Stimulated activated memory B cell treated with anti-CD40 and anti-IgM and Interleukin-4, amounts not matched to agents 10 μg/mL and 1 μg/mL and 100 μg/mL, for 72 hours (primary cell): Measurements from ENCODE around the gene ZNF112.
"Not testable (repeated sequence)": the region's sequence is repeated elsewhere in the genome, so short reads cannot be mapped to it uniquely, and the experiment has no call there.

Source experiments
- ATAC-seq: fragments of 150-1000 bp; cut with Tn5 transposase; 2 replicates; pipeline ENCODE4 v1.10.0; 2021
- H3K27ac Mint-ChIP-seq: one replicate; pipeline ENCODE4 v1.8.0; 2022; ENCODE audit warnings: mild to moderate bottlenecking, mixed read lengths
- H3K27me3 Mint-ChIP-seq: one replicate; pipeline ENCODE4 v1.8.0; 2022; ENCODE audit warnings: mixed read lengths
- H3K36me3 Mint-ChIP-seq: one replicate; pipeline ENCODE4 v1.8.0; 2022; ENCODE audit warnings: mixed read lengths
- H3K4me1 Mint-ChIP-seq: one replicate; pipeline ENCODE4 v1.8.0; 2022; ENCODE audit warnings: mixed read lengths
- H3K4me3 Mint-ChIP-seq: one replicate; pipeline ENCODE4 v1.8.0; 2022; ENCODE audit warnings: mild to moderate bottlenecking, moderate library complexity, mixed read lengths
- H3K9me3 Mint-ChIP-seq: one replicate; pipeline ENCODE4 v1.8.0; 2022; ENCODE audit warnings: mixed read lengths

Gene ZNF112

GRCh38 chr19:44356383-44357111, at the start of gene ZNF112:
Gene ZNF112, minus strand, starts transcription at chr19:44356680. Its CDS starts 16,141 bp downstream, at chr19:44340539.
- H3K4me3 Mint-ChIP-seq = peak within 1 kb of the TSS; percentile 52
- peaks cover 6% of the 10 kb centered on the region for H3K4me1 Mint-ChIP-seq
- H3K27me3 Mint-ChIP-seq = peaks cover 22% of the 10 kb centered on the region
- peaks cover 21% of the 10 kb centered on the region for H3K9me3 Mint-ChIP-seq
- peaks cover 15% of the 10 kb centered on the region for H3K36me3 Mint-ChIP-seq
- no peak within 1 kb of the TSS for H3K27ac Mint-ChIP-seq
- ATAC-seq = peak; percentile 54

- Mint-ChIP-seq H3K4me1 (peaks cover 8% of the 10 kb centered on the region), H3K4me3 (peak within 1 kb of the TSS; percentile 91), H3K9me3 (peaks cover 25% of the 10 kb centered on the region), H3K27ac (peak within 1 kb of the TSS; percentile 70), H3K36me3 (peaks cover 21% of the 10 kb centered on the region), H3K27me3 (no peaks in the 10 kb centered on the region)
- ATAC-seq = peak; percentile 97
Observed at GRCh38 chr19:44401139-44402115, 44.9 kb upstream of the ZNF112 start, which contains the start of gene ZNF285. Gene ZNF285, minus strand, starts transcription at chr19:44401608. Its CDS starts 4,395 bp downstream, at chr19:44397213.

- H3K36me3 Mint-ChIP-seq = peaks cover 70% of the 10 kb centered on the region
- H3K4me1 Mint-ChIP-seq, H3K4me3 Mint-ChIP-seq, H3K27me3 Mint-ChIP-seq, H3K27ac Mint-ChIP-seq, ATAC-seq: not testable (repeated sequence)
- peaks cover 25% of the 10 kb centered on the region for H3K9me3 Mint-ChIP-seq
Observed at GRCh38 chr19:44389268-44389667, 32.8 kb upstream of the ZNF112 start.

GRCh38 chr19:44374789-44375188, 18.3 kb upstream of the ZNF112 start:
- no peak overlapping the region for H3K27ac Mint-ChIP-seq
- no peaks in the 10 kb centered on the region for H3K4me1 Mint-ChIP-seq
- ATAC-seq = no peak
- H3K9me3 Mint-ChIP-seq = peaks cover 17% of the 10 kb centered on the region
- no peaks in the 10 kb centered on the region for H3K36me3 Mint-ChIP-seq
- peaks cover 3% of the 10 kb centered on the region for H3K27me3 Mint-ChIP-seq
- H3K4me3 Mint-ChIP-seq = no peak overlapping the region

GRCh38 chr19:44371815-44372480, 15.5 kb upstream of the ZNF112 start:
- no peak for ATAC-seq
- H3K4me3 Mint-ChIP-seq = no peak overlapping the region
- H3K36me3 Mint-ChIP-seq = no peaks in the 10 kb centered on the region
- H3K4me1 Mint-ChIP-seq = no peaks in the 10 kb centered on the region
- H3K27me3 Mint-ChIP-seq = peaks cover 7% of the 10 kb centered on the region
- no peak overlapping the region for H3K27ac Mint-ChIP-seq
- H3K9me3 Mint-ChIP-seq = peaks cover 23% of the 10 kb centered on the region

- H3K4me1 Mint-ChIP-seq = no peaks in the 10 kb centered on the region
- no peak overlapping the region for H3K27ac Mint-ChIP-seq
- no peaks in the 10 kb centered on the region for H3K36me3 Mint-ChIP-seq
- ATAC-seq = no peak
- H3K4me3 Mint-ChIP-seq = no peak overlapping the region
- peaks cover 7% of the 10 kb centered on the region for H3K27me3 Mint-ChIP-seq
- peaks cover 17% of the 10 kb centered on the region for H3K9me3 Mint-ChIP-seq
Observed at GRCh38 chr19:44367024-44367423, 10.5 kb upstream of the ZNF112 start.

GRCh38 chr19:44346556-44346955, 9.9 kb downstream of the ZNF112 start:
- Mint-ChIP-seq H3K27me3 (peaks cover 3% of the 10 kb centered on the region), H3K9me3 (peaks cover 11% of the 10 kb centered on the region), H3K4me3 (no peak overlapping the region), H3K27ac (no peak overlapping the region), H3K36me3 (peaks cover 6% of the 10 kb centered on the region), H3K4me1 (no peaks in the 10 kb centered on the region)
- ATAC-seq = no peak

GRCh38 chr19:44345959-44346358, 10.5 kb downstream of the ZNF112 start:
- Mint-ChIP-seq H3K9me3 (peaks cover 11% of the 10 kb centered on the region), H3K27ac (no peak overlapping the region), H3K4me3 (no peak overlapping the region), H3K36me3 (peaks cover 5% of the 10 kb centered on the region), H3K27me3 (no peaks in the 10 kb centered on the region), H3K4me1 (no peaks in the 10 kb centered on the region)
- no peak for ATAC-seq

- ATAC-seq = peak; percentile 73
- Mint-ChIP-seq H3K36me3 (peaks cover 9% of the 10 kb centered on the region), H3K9me3 (peaks cover 15% of the 10 kb centered on the region), H3K27me3 (no peaks in the 10 kb centered on the region), H3K4me3 (no peak overlapping the region), H3K4me1 (no peaks in the 10 kb centered on the region), H3K27ac (no peak overlapping the region)
Observed at GRCh38 chr19:44344255-44344654, 12.2 kb downstream of the ZNF112 start.

GRCh38 chr19:44341794-44342193, 14.7 kb downstream of the ZNF112 start:
- Mint-ChIP-seq H3K4me1 (no peaks in the 10 kb centered on the region), H3K9me3 (peaks cover 20% of the 10 kb centered on the region)

GRCh38 chr19:44334639-44335038, 21.8 kb downstream of the ZNF112 start:
- H3K36me3 Mint-ChIP-seq = peaks cover 44% of the 10 kb centered on the region
- H3K27ac Mint-ChIP-seq, H3K4me3 Mint-ChIP-seq, ATAC-seq, H3K27me3 Mint-ChIP-seq, H3K4me1 Mint-ChIP-seq: not testable (repeated sequence)
- peaks cover 39% of the 10 kb centered on the region for H3K9me3 Mint-ChIP-seq

More at GRCh38 chr19:44341794-44342193, 14.7 kb downstream of the ZNF112 start:
- H3K36me3 Mint-ChIP-seq = peaks cover 13% of the 10 kb centered on the region
- ATAC-seq = no peak
- no peak overlapping the region for H3K4me3 Mint-ChIP-seq
- H3K27me3 Mint-ChIP-seq = no peaks in the 10 kb centered on the region
- H3K27ac Mint-ChIP-seq = no peak overlapping the region

GRCh38 chr19:44332145-44332544, 24.3 kb downstream of the ZNF112 start:
- H3K27me3 Mint-ChIP-seq = peaks cover 13% of the 10 kb centered on the region
- no peak overlapping the region for H3K27ac Mint-ChIP-seq
- no peak overlapping the region for H3K4me3 Mint-ChIP-seq
- no peak for ATAC-seq
- H3K9me3 Mint-ChIP-seq = peaks cover 37% of the 10 kb centered on the region
- H3K4me1 Mint-ChIP-seq = no peaks in the 10 kb centered on the region
- H3K36me3 Mint-ChIP-seq = peaks cover 51% of the 10 kb centered on the region

GRCh38 chr19:44315883-44316282, 40.6 kb downstream of the ZNF112 start:
- H3K27me3 Mint-ChIP-seq = peaks cover 33% of the 10 kb centered on the region
- peaks cover 39% of the 10 kb centered on the region for H3K9me3 Mint-ChIP-seq
- no peak overlapping the region for H3K27ac Mint-ChIP-seq
- H3K4me1 Mint-ChIP-seq = peaks cover 10% of the 10 kb centered on the region
- H3K4me3 Mint-ChIP-seq = no peak overlapping the region
- peaks cover 22% of the 10 kb centered on the region for H3K36me3 Mint-ChIP-seq
- no peak for ATAC-seq

- H3K27ac Mint-ChIP-seq = no peak overlapping the region
- ATAC-seq = no peak
- peaks cover 31% of the 10 kb centered on the region for H3K9me3 Mint-ChIP-seq
- peaks cover 13% of the 10 kb centered on the region for H3K36me3 Mint-ChIP-seq
- H3K4me3 Mint-ChIP-seq = no peak overlapping the region
- peaks cover 10% of the 10 kb centered on the region for H3K4me1 Mint-ChIP-seq
- H3K27me3 Mint-ChIP-seq = peaks cover 19% of the 10 kb centered on the region
Observed at GRCh38 chr19:44313231-44313630, 43.2 kb downstream of the ZNF112 start.

- Mint-ChIP-seq H3K4me1 (peaks cover 8% of the 10 kb centered on the region), H3K27me3 (no peaks in the 10 kb centered on the region), H3K9me3 (peaks cover 8% of the 10 kb centered on the region), H3K4me3 (no peak overlapping the region), H3K36me3 (peaks cover 6% of the 10 kb centered on the region), H3K27ac (no peak overlapping the region)
- ATAC-seq = no peak
Observed at GRCh38 chr19:44308011-44308410, 48.5 kb downstream of the ZNF112 start.
